HEK293 (cell line): ENCODE measurements around the gene ZNF202.

ENCODE experiments used
- CTCF ChIA-PET: fragments of 350-600 bp; formaldehyde crosslinking; extraction: SDS; loops from one replicate; lab custom pipeline; 2021; ENCODE audit warnings: antibody characterized with exemption; lab: Yijun Ruan, JAX
- POLR2A ChIA-PET: fragments of 300-600 bp; formaldehyde crosslinking; extraction: SDS; loops from one replicate; lab custom pipeline; 2020; ENCODE audit warnings: antibody characterized with exemption, inconsistent platforms; lab: Yijun Ruan, JAX
- H3K27ac ChIP-seq: fragments of 200-500 bp; sonication (Bioruptor generic); 2 replicates; pipeline ENCODE4 v1.5.1; 2014; ENCODE audit warnings: low read depth, low read length, control low read depth, inconsistent platforms; ENCODE audit errors: extremely low read depth
- H3K36me3 ChIP-seq, 2 experiments: fragments of 200-500 bp in 1 of 2; sonication (Bioruptor generic) in 1 of 2; 1 replicate in 1 of 2; 2 replicates in 1 of 2; pipeline ENCODE4 v1.5.1; 2014 to 2017; ENCODE audit warnings: inconsistent platforms in 2 of 2, low read length in 2 of 2; ENCODE audit not compliant: control insufficient read depth in 2 of 2, insufficient read depth in 1 of 2
- H3K4me1 ChIP-seq: fragments of 200-500 bp; sonication (Bioruptor generic); 2 replicates; pipeline ENCODE4 v1.5.1; 2014; ENCODE audit warnings: mild to moderate bottlenecking, low read length, inconsistent platforms; ENCODE audit not compliant: control insufficient read depth, insufficient read depth
- H3K4me3 ChIP-seq: 2 replicates; pipeline ENCODE4 v1.5.1; 2011; ENCODE audit warnings: low read depth, mild to moderate bottlenecking, control low read depth, low read length, moderate library complexity
- H3K9me3 ChIP-seq: fragments of 200-500 bp; sonication (Bioruptor generic); 2 replicates; pipeline ENCODE4 v1.5.1; 2014; ENCODE audit warnings: low read depth, low read length, inconsistent platforms; ENCODE audit not compliant: control insufficient read depth, insufficient read depth
- CTCF ChIP-seq: fragments of 450-650 bp; formaldehyde crosslinking; IDR thresholded peaks from 2 replicates; pipeline ENCODE4 v1.5.1; 2016; ENCODE audit warnings: missing biosample characterization, missing genetic modification characterization
- HOXC10 ChIP-seq: sonication (generic); formaldehyde crosslinking; IDR thresholded peaks from 2 replicates; pipeline ENCODE4 v1.8.1; 2023; ENCODE audit warnings: mild to moderate bottlenecking, missing genetic modification reagents
- PATZ1 ChIP-seq: fragments of 450-650 bp; formaldehyde crosslinking; IDR thresholded peaks from 2 replicates; pipeline ENCODE4 v1.5.1; 2016; ENCODE audit warnings: missing biosample characterization, missing genetic modification characterization
- PRDM10 ChIP-seq: fragments of 450-650 bp; formaldehyde crosslinking; IDR thresholded peaks from 2 replicates; pipeline ENCODE4 v1.5.1; 2016; ENCODE audit warnings: missing biosample characterization, missing genetic modification characterization
- ZBTB20 ChIP-seq: fragments of 450-650 bp; formaldehyde crosslinking; IDR thresholded peaks from 2 replicates; pipeline ENCODE4 v1.5.1; 2016; ENCODE audit warnings: missing biosample characterization, missing genetic modification characterization
- ZNF148 ChIP-seq: fragments of 450-650 bp; formaldehyde crosslinking; IDR thresholded peaks from 2 replicates; pipeline ENCODE4 v1.5.0; 2017; ENCODE audit warnings: missing biosample characterization, missing genetic modification characterization, borderline replicate concordance
- ZNF157 ChIP-seq: fragments of 450-650 bp; formaldehyde crosslinking; IDR thresholded peaks from 2 replicates; pipeline ENCODE4 v1.5.1; 2016; ENCODE audit warnings: missing biosample characterization, missing genetic modification characterization
- ZNF175 ChIP-seq: fragments of 450-650 bp; formaldehyde crosslinking; IDR thresholded peaks from 2 replicates; pipeline ENCODE4 v1.5.1; 2016; ENCODE audit warnings: missing biosample characterization, missing genetic modification characterization
- ZNF214 ChIP-seq: fragments of 450-650 bp; formaldehyde crosslinking; IDR thresholded peaks from 2 replicates; pipeline ENCODE4 v1.5.1; 2017; ENCODE audit warnings: missing biosample characterization, mild to moderate bottlenecking, missing genetic modification characterization, borderline replicate concordance
- ZNF23 ChIP-seq: fragments of 450-650 bp; formaldehyde crosslinking; IDR thresholded peaks from 2 replicates; pipeline ENCODE4 v1.5.1; 2016; ENCODE audit warnings: missing biosample characterization, missing genetic modification characterization, borderline replicate concordance
- ZNF423 ChIP-seq: fragments of 450-650 bp; formaldehyde crosslinking; IDR thresholded peaks from 2 replicates; pipeline ENCODE4 v1.5.1; 2016; ENCODE audit warnings: missing biosample characterization, missing genetic modification characterization
- ZNF433 ChIP-seq: fragments of 450-650 bp; formaldehyde crosslinking; IDR thresholded peaks from 2 replicates; pipeline ENCODE4 v1.5.1; 2016; ENCODE audit warnings: missing biosample characterization, missing genetic modification characterization, low read depth
- ZNF549 ChIP-seq: fragments of 450-650 bp; IDR thresholded peaks from 2 replicates; pipeline ENCODE4 v1.5.1; 2018; ENCODE audit warnings: missing biosample characterization, missing genetic modification characterization, mild to moderate bottlenecking, inconsistent platforms, moderate library complexity
- ZNF558 ChIP-seq: fragments of 450-650 bp; formaldehyde crosslinking; IDR thresholded peaks from 2 replicates; pipeline ENCODE4 v1.5.1; 2016; ENCODE audit warnings: missing biosample characterization, missing genetic modification characterization
- ZNF580 ChIP-seq: fragments of 450-650 bp; formaldehyde crosslinking; IDR thresholded peaks from 2 replicates; pipeline ENCODE4 v1.5.1; 2016; ENCODE audit warnings: missing biosample characterization, missing genetic modification characterization
- ZNF596 ChIP-seq: fragments of 450-650 bp; IDR thresholded peaks from 2 replicates; pipeline ENCODE4 v1.5.0; 2018; ENCODE audit warnings: missing biosample characterization, mild to moderate bottlenecking, missing genetic modification characterization, moderate library complexity
- ZNF600 ChIP-seq: fragments of 450-650 bp; formaldehyde crosslinking; IDR thresholded peaks from 2 replicates; pipeline ENCODE4 v1.5.1; 2016; ENCODE audit warnings: missing biosample characterization, missing genetic modification characterization
- ZNF610 ChIP-seq: fragments of 450-650 bp; formaldehyde crosslinking; IDR thresholded peaks from 2 replicates; pipeline ENCODE4 v1.5.1; 2016; ENCODE audit warnings: missing biosample characterization, missing genetic modification characterization, borderline replicate concordance
- ZNF623 ChIP-seq: fragments of 450-650 bp; formaldehyde crosslinking; IDR thresholded peaks from 2 replicates; pipeline ENCODE4 v1.5.1; 2016; ENCODE audit warnings: missing biosample characterization, missing genetic modification characterization
- ZNF629 ChIP-seq: fragments of 450-650 bp; formaldehyde crosslinking; IDR thresholded peaks from 2 replicates; pipeline ENCODE4 v1.5.1; 2017; ENCODE audit warnings: missing biosample characterization, missing genetic modification characterization
- ZNF645 ChIP-seq: fragments of 450-650 bp; formaldehyde crosslinking; IDR thresholded peaks from 2 replicates; pipeline ENCODE4; 2016; ENCODE audit warnings: missing biosample characterization, missing genetic modification characterization
- ZNF658 ChIP-seq: fragments of 450-650 bp; formaldehyde crosslinking; IDR thresholded peaks from 2 replicates; pipeline ENCODE4; 2016; ENCODE audit warnings: missing biosample characterization, missing genetic modification characterization
- ZNF76 ChIP-seq: fragments of 450-650 bp; formaldehyde crosslinking; IDR thresholded peaks from 2 replicates; pipeline ENCODE4; 2016; ENCODE audit warnings: low read depth, missing biosample characterization, missing genetic modification characterization, borderline replicate concordance

The ZNF202 gene

GRCh38 chr11:123778511-123778910 lies 37.1 kb upstream of the ZNF202 start (continued):
- TF ChIP-seq ZNF157 (tag by site-specific recombination): no peak
- TF ChIP-seq ZNF658 (tag by site-specific recombination): no peak
- TF ChIP-seq ZNF76 (tag by site-specific recombination): no peak
- no peak for TF ChIP-seq ZNF433 (tag by site-specific recombination)
- TF ChIP-seq ZNF580 (tag by site-specific recombination): no peak
- TF ChIP-seq ZNF175 (tag by site-specific recombination): no peak
- TF ChIP-seq ZNF23: no peak
- no peak for TF ChIP-seq CTCF (tag by site-specific recombination)

GRCh38 chr11:123775715-123776549 lies 34.5 kb upstream of the ZNF202 start:
- Histone ChIP-seq H3K36me3 (no peaks in the 10 kb centered on the region), H3K27ac (no peak overlapping the region), H3K4me1 (no peaks in the 10 kb centered on the region), H3K9me3 (no peaks in the 10 kb centered on the region), H3K4me3 (no peak overlapping the region)
- TF ChIP-seq ZBTB20 (no peak), ZNF423 (tag by site-specific recombination) (no peak), ZNF558 (tag by site-specific recombination) (no peak), ZNF214 (tag by site-specific recombination) (no peak), HOXC10 (no peak), ZNF629 (no peak), PATZ1 (no peak)
- ChIA-PET POLR2A (no interaction called here), CTCF (no interaction called here)

GRCh38 chr11:123775289-123775688 lies 33.8 kb upstream of the ZNF202 start:
- POLR2A ChIA-PET: no interaction called here
- Histone ChIP-seq H3K36me3 (no peaks in the 10 kb centered on the region), H3K4me3 (no peak overlapping the region), H3K9me3 (no peaks in the 10 kb centered on the region), H3K27ac (no peak overlapping the region), H3K4me1 (no peaks in the 10 kb centered on the region)
- CTCF ChIA-PET: no interaction called here
- TF ChIP-seq ZNF645 (tag by site-specific recombination): no peak
- TF ChIP-seq ZNF623: no peak
- no peak for TF ChIP-seq ZNF148 (tag by site-specific recombination)
- TF ChIP-seq ZNF596 (tag by site-specific recombination): no peak
- no peak for TF ChIP-seq ZNF600
- no peak for TF ChIP-seq ZNF610
- no peak for TF ChIP-seq PRDM10 (tag by site-specific recombination)
- no peak for TF ChIP-seq ZNF549 (tag by site-specific recombination)
